C4-2B (cell line): ENCODE data around the gene PRR5.
"Not testable (repeated sequence)": the region's sequence is repeated elsewhere in the genome, so short reads cannot be mapped to it uniquely, and the experiment has no call there.

ENCODE experiments used
- CTCF ChIP-seq: fragments of 450-650 bp; conservative IDR thresholded peaks from 2 replicates; pipeline ENCODE4 v1.5.1; 2017; ENCODE audit warnings: mild to moderate bottlenecking
- ZFX ChIP-seq: fragments of 450-650 bp; IDR thresholded peaks from 2 replicates; pipeline ENCODE4 v1.6.1; 2017

GRCh38 chr22:44652866-44653265 is 49.1 kb upstream of the PRR5 start:
- not testable (repeated sequence) for TF ChIP-seq CTCF, ZFX
